HG02852 (cell line): Measurements from ENCODE around the gene CD274.
"Not testable (repeated sequence)": the region's sequence is repeated elsewhere in the genome, so short reads cannot be mapped to it uniquely, and the experiment has no call there.

Experiments
- ATAC-seq: cut with Tn5 transposase; IDR thresholded peaks from one replicate; pipeline ENCODE4 v1.9.1; 2021; ENCODE audit warnings: mild to moderate bottlenecking, moderate library complexity; ENCODE audit not compliant: unreplicated experiment

The CD274 gene

DNA sequence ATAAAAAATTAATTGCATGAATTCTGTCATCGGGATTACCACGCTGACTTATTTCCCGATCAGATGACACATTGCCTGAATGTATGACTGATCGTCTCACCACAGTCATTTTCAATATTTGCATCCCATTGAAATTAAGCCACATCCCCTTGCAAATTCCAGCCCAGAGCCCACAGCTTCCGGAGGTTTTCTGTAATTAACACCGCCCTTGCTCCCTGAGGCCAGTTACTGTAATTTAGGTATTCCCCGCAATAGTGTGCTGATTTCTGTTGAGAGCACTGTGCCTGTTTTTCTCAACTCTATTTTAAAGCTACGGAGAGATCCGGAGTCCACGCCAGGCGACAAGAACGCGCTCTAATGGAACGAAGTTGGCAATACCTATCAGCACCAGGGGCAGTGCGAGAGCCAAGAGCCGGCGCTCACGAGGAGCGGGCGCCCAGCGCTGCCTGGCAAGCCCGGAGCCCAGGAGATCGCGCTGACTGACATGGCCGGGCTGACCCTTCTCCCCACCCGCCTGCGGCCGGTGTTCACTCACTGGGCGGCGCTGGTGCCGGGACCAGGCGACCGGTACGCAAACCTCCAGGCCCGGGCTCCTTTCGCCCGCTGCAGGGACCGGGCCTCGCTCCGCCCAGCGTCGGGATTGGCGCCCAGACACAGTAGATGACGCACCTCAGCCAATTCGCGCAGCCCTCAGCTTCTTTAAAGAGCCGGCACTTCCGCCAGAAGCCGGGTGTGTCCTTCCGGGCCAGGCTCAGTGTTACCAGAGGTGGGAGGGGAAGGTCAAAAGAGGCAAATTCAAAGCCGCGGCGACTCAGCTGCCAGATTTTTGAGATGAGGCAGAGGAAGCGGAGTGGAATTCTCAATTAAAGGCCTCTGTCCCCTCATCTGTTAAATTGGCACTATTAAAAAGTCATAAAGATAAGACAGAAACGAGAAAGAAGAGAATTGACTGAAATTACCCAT lies 12.8 kb upstream of the CD274 start, which contains the start of gene PLGRKT:
Gene PLGRKT, minus strand, starts transcription at position 672 of the 963 bp plus-strand sequence. CDS start 5,948 bp downstream, outside the sequence.
- ATAC-seq = peak; percentile 81

DNA sequence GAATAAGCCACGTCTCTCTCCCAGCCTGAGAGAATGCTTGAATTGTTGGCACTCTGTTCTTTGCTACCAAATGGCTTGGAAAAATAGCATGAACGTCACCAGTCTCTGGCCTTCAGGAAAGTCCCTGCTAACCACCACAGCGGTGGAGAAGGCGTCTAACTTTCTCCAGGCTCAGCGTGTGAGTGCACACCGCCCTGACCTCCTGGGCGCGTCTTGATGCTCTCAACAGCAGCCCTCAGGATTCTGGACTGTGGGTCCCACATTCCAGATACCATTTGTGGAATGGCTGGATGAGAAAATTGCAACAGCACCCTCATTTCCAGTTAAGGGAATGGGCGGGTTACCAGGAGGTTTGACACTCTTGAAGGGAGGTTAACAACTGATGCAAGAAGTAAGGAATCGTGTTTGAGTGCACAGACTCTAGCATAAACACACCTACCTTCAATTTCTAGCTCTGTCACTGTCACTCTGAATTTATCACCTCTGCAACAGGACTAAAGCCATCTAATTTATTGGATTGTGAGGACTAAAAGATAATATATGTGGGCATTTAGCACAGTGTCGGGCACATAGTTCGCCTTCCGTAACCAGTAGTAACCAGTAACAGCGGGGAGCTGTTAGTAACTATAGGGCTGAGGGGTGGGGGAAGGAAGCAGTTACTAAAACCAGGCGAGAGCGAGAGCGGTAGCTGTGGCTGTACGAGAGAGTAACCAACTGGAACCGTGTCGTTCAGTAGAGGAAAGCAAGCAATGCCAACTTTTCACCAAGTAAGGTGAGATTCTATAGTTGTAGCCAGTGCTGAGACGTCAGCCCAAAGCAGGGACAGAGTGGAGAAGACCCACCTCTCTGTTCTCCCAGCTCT lies 11.8 kb upstream of the CD274 start:
- peak; percentile 59 for ATAC-seq

DNA sequence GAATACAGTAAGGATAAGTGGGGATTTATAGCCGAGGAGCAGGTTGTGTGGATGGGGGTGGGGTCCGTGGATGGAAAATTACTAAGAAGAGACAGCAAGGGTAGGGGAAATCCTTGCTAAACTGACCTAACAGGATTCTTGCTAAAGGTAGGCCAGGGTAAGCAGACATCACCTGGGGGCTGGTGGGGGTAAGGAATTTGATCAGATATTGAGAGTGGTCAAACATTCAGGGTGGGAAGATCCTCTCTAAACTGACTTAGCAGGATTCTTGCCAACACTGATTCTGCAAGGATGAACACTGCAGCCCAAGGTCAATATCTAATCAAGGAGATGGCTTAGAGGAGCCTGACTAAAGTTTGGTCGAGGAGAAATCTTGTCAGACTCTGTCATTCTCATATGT lies 9.9 kb upstream of the CD274 start:
- ATAC-seq = no peak

DNA sequence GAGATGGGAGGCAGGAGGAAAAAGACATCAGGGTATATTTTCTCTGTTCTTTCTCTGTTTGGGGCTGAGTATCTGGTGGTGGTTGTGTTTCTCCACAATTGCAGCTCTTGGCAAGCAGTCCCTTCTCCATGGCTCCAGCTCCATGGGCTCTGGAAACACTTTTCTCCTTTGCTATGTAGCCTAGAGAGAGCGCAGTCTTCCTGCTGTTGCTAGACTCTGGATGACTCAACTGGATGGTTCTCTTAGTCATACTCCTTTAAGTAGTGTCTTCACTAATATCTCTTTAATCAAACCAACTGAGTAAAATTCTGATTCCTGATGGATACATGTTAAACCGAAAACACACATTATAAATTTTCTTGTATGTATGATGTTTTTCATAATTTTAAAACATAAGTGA lies 9.3 kb upstream of the CD274 start:
- ATAC-seq = no peak

DNA sequence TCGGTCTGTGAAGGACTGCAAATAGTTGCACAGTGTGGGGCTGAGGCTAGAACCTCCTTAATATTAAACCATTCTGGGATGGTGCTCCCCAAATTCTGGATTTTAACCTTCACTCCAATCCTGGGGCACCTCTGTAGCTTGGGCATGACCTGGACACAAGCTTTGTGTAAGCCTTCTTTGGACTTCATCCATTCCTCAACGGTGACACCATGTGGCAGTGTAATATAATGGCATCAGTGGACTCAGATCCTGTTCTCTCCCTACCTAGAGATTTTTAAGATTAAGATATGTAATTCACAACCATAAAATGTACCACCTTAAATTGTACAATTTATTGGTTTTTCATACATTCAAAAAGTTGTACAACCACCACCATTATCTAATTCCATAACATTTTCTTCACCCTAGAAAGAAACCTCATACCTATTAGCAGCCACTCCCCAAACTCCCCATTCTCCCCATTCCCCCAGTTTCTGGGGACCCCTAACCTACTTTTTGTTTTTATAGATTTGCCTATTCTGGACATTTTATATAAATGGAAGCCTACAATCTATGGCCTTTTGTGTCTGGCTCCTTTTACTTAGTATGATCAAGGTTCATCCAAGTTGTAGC lies 7.8 kb upstream of the CD274 start:
- no peak for ATAC-seq

DNA sequence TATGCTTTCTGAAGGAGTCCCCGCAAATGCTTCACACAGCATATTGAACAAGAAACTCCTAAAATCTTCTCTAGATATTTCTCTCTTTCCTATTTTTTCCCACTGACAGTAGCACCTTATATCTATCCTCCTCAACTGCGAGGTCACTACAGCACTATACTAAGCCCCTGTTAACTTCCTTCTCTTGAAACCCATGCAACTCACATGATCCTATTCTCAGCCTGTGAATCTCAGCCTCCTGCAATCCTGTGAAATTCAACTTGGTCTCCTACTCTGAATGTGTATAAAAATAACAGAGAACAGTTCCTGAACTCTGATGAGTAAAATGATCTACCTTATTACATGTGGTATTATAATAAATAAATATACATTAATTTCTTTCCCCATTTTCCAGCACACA lies 6.5 kb upstream of the CD274 start:
- no peak for ATAC-seq

DNA sequence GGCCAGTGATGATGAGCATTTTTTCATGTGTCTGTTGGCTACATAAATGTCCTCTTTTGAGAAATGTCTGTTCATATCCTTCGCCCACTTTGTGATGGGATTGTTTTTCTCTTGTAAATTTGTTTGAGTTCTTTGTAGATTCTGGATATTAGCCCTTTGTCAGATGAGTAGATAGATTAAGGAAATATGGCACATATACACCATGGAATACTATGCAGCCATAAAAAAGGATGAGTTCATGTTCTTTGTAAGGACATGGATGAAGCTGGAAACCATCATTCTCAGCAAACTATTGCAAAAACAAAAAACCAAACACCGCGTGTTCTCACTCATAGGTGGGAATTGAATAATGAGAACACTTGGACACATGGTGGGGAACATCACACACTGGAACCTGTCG lies 5.2 kb upstream of the CD274 start:
- ATAC-seq = not testable (repeated sequence)

DNA sequence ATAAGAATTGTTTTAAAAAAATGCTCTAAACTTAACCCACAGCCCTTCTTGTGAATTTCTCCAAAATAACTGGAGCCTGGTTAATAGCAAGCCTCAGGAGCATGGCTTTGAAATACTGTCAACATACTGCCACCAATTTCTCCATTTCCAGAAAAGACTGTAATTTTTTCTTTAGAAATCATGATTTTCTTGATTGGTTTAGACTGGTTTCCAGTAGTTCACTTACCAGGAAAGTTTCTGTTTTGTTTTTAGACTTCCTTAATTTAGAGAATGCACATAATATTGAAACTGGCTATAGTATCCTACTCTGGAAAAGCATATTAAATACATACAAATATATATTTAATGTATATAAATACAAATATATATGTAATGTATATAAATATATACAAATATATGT lies 4.5 kb upstream of the CD274 start:
- ATAC-seq = no peak

DNA sequence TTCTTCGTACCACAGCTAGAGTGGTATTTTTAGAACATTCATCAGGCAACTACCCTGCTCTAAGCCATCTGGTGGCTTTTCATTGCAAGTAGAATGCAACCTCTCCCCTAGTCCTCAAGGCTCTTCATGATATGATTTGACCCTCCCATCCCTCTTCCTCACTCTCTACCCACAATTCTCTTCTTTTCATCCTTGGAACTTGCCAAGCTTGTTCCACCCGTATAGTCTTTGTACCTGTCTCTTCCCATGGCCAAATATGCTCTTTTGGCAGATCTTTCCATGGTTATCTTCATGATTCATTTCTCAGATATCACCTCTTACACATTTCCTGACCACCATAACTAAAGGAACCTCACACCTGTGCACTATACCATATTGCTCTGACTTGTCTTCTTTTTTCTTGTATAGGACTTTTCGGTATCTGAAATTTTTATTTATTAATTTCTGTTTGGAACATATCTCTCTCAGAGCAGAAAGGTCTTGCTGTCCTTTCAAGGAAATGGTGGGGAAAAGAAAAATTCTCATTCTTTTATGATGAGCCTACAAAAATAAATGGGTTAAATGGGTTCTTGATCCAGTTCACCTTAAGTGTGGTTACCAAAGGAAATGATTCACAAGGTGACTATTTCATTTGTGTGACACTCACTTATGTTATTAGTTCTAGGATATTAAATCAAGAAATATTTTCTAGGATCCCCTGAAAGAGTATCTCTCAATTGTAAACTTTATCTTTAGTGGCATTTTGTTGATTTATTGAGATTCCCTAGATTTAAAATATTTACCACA lies 3.7 kb upstream of the CD274 start:
- ATAC-seq = no peak

DNA sequence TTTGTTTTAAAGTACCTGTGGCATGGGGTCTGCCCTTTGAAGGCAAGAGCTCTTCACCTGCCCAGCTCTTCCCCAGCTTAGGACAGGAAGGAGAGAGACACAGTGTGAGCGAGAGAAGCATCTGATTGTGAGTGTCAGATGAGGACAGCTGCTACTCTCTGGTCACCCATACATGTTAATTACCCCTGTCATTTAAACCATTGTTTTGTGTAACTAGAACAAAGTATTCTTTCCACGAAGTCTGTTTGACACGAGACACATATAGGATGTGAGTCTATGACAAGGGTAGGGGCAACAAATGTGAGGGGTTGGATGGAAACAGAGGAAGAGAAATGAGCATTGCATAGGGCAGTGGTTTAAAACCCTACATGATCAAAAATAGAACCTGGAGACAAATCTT lies 3.0 kb upstream of the CD274 start:
- ATAC-seq = no peak

DNA sequence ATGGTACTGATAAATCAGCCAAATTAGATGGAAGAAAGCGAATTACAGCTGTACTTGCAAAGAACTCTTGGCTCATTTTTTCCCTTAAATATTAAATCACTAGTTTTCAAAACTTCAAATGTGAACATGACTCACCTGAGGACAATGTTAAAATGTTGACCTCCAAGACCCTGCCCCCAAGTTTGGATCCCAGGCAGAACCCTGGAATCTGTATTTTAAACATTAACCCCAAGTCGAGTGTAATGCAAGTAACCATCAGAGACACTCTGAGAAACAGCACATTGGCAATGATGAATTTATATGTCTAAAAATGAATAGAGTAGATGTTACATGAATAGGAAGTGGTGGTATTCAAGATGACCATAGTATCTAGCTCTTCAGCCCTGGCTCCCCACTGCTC lies 2.3 kb upstream of the CD274 start:
- no peak for ATAC-seq

DNA sequence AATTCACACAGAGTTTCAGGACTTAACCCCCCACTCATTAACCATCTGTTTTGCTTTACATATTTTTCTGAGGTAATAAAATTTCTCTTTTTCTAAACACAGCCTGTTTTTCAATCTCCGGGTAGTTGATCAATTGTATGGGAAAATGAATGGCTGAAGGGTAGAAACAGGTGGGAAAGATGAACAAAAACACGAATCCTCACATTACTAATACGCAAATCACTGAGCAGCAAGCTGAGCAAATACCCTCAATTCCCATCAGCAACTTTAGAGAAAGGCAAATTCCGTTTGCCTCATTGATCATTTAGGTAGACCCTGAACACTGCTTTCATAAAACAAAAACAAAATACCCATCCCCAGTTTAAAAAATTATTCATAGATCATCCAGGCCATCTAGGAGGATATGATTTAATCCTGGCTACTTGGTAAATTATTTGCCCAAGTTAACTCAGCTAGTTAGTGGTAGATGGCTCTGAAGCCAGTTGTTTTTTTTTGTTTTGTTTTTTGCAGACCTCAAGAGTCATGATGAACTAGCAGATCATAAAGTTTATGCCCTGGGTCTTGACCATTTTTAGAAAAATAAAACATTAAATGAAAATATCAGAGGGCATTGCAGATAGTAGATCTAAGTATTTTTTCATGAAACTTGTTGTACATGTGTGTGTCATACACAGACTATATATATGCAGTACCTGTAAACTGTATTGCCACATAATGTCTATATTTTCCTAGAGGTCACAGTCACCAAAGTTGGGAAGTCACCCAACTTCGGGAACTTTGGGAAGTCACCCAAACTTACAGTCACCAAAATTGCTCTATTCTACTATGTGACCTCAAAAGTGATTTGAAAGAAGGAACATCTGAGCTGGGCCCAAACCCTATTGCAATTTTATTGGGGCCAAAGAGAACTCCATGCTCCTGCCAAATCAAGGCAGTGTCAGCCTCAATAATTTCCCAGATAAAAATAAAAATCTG lies 1.6 kb upstream of the CD274 start:
- ATAC-seq = no peak

DNA sequence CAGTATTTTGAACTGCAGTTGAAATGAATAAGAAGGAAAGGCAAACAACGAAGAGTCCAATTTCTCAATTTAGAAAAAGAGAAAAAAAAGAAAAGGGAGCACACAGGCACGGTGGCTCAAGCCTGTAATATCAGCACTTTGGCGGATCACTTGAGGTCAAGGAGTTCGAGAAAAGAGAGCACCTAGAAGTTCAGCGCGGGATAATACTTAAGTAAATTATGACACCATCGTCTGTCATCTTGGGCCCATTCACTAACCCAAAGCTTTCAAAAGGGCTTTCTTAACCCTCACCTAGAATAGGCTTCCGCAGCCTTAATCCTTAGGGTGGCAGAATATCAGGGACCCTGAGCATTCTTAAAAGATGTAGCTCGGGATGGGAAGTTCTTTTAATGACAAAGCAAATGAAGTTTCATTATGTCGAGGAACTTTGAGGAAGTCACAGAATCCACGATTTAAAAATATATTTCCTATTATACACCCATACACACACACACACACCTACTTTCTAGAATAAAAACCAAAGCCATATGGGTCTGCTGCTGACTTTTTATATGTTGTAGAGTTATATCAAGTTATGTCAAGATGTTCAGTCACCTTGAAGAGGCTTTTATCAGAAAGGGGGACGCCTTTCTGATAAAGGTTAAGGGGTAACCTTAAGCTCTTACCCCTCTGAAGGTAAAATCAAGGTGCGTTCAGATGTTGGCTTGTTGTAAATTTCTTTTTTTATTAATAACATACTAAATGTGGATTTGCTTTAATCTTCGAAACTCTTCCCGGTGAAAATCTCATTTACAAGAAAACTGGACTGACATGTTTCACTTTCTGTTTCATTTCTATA lies 602 bp upstream of the CD274 start:
- ATAC-seq = no peak

DNA sequence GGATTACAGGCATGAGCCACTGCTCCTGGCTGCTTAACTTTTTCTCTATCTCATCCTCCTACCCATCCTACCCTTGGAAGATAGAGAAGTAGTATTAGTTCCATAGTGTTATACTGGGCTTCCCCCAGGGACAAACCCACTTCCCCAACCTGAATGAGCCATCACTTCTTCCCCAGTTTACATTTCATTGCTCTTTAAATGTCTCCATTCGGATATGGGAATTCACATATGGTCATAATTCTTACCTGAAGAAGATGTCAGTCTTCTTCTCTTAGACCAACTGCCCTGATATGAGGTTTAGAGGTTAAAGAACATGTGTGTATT lies 1.9 kb downstream of the CD274 start:
- ATAC-seq = no peak

DNA sequence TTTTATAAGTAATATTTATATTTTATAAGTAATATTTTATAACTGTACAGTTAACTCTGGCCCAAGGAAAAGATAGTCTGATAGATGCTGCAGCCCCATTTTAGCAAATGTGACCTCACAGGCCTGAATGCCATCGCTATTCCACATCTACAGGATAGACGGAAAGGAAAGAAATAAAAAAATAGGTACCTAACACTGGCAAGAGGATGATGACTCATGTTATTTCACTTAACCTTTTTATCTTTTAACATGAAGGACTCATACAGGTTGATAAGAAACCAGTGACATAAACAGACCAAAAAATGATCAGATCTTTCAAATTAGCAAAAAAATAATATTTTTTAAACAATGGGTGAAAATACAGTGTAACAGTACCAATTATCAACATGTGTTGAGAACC lies 2.7 kb downstream of the CD274 start:
- ATAC-seq = no peak

DNA sequence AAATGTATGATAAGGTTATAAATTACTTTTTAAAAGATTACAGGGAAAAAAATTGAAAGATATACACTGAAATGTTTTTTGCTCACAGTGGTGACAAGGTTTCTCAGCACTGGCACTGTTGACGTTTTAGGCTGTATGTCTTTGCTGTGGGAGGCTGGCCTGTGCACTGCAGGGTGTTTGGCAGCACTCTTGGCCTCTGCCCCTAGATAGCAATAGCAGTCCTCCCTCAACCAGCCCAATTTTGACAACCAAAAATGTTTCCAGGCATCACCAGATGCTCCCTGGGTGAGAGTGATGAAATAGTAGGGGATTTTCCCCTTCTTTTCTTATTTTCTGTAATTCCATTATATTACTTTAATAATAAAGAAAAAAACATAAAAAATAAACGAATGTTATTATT lies 3.3 kb downstream of the CD274 start:
- ATAC-seq = no peak

DNA sequence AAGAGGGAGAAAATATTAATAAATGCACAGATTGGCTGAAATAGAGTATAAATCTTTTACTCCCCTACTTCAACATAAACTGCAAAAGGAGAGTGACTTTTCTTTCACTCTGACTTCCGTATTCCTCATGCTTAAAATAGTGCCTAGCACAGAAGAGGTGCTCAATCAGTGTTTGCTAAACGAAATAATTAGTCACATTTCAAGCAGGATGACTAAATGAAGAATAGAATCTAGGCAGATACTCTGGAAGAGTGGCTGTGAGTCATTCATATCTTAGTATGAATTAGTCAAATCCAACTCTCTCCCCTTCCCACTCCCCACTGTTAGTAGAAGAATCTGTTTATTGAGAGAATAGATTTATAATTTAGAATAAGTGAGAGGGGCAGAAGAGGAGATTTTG lies 4.8 kb downstream of the CD274 start:
- ATAC-seq = peak; percentile 33

DNA sequence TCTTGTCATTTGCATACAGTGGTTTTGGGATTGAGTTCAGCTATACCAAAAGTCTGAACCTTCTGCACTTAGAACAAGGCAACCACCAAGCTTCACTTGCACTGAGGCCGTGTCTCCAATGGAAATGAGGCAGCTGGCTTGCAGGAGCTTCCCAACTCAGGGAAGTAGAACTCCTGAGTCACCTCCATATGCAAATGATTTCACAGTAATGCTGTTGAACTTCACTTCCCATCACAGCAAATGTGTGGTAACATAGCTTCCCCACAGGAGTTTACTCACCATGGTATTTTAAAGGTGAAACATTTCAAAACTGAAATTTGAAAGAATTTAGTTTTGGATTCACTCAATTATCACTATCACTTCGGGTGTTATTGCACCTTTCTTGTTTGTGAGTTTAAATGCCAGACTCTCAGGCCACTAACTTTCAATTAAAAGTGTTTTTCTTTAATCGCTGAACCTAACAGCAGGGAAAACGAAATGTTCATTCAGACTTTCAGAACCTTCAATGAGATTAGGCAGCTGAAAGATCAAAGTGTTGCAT lies 9.0 kb downstream of the CD274 start:
- peak; percentile 64 for ATAC-seq
